Measurements from ENCODE around the gene NCR2.

- TF ChIP-seq CTCF (conservative IDR thresholded peaks at IDR 0.05), result no peak
- TF ChIP-seq EZH2 (IDR thresholded peaks at IDR 0.05; ENCODE audit: low read depth), result no peak
These were observed 40.3 kb downstream of the NCR2 start for GRCh38 chr6:41375598-41376151.

Data from PC-9 (cell line).